ENCODE measurements around the gene UHRF1. TPM values are rescaled to one million over a fixed set of nuclear protein-coding genes. Genes with fewer than 3 reads are reported as not detected.

Gene UHRF1
- total RNA-seq, 2 experiments from 2014 or later: 228 to 239 TPM

DNA sequence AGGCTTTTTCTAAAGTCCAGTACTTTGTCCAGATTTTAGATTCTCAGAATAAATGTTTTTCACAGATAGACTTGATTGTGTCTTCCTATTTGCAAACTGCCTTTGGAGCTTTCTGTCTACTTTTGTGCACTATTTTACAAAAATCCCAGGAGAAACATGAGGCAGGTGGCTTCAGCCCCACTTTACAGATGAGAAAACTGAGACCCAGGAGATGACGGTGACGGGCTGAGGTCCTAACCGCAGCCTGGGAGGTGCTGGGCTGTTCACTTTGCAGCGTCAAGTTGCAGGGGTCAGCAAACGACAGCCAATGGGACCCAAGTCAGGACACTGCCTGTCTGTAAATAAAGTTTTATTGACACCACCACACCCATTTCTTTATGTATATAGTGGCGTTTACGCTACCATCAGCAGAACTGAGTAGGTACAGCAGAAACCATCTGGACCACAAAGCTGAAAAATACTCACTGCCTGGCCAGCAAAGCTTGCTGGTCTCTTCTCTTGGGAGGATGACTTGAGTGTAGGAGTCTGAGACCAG is 52.9 kb downstream of the UHRF1 start:
- ChIA-PET POLR2A (no interaction called here), CTCF (no interaction called here)

DNA sequence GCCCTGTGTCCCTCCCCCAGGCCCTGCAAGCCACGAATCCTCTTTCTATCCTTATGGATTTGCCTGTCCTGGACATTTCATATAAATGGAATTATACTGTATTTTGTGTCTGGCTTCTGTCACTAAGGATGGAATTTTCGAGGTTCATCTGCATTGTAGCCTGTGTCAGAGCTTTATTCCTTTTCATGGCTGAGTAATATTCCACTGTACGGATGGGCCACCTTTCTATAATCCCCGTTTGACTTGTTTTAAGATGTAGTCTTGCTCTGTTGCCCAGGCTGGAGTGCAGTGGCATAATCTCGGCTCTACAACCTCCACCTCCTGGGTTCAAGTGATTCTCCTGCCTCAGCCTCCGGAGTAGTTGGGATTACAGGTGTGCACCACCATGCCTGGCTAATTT is 55.8 kb downstream of the UHRF1 start:
- POLR2A ChIA-PET: interaction anchor here (0.5 kb wide), 1 partner anchor 17 kb away, joined by 4 read pairs; no protein-coding TSS in a partner anchor

DNA sequence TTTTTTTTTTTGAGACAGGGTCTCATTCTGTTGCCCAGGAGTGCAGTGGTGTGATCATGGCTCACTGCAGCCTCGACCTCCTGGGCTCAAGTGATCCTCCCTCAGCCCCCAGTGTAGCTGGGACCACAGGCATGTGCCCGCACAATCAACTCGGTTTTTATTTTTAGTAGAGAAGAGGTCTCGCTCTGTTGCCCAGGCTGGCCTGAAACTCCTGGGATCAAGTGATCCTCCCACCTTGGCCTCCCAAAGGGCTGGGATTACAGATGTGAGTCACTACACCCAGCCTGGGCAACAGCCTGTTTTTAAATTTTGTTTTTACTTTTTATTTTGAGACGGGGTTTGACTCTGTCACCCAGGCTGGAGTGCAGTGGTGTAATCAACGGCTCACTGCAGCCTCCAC is 57.3 kb downstream of the UHRF1 start:
- POLR2A ChIA-PET: no interaction called here
- CTCF ChIA-PET: no interaction called here

More for the DNA sequence above, 55.8 kb downstream of the UHRF1 start:
- CTCF ChIA-PET: no interaction called here

DNA sequence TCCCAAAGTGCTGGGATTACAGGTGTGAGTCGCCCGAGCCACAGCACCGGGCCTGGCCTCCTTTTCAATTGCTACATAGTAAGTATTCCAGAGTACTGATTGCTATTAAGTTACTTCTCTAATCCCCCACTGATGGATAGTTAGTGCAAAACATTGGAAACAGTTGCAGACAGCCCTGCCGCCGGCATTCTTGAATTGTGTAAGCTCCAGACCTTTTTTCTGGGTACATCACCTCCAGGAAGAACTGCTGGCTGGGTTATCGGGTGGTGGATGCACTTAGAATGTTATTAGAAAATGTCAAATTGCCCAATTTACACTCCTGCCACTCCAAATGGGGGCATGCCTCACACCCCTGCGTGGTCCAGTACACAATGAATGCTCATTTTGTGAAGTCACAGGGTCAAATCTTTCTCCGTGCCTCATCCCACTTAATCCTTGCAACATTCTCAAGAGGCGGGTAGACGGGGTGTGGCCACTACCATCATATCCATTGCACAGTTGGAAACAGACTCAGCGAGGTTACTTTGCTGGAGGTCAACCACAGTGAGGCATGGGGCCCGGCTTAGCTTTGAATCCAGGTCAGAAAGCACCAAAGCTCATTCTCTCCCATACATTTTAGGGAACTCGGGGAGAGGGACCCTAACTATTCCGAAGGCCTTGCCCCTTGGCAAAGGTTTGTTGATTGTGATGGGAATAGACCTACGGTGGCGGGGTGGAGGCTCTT is 58.6 kb downstream of the UHRF1 start:
- CTCF ChIA-PET: no interaction called here
- POLR2A ChIA-PET: interaction anchor here (1.1 to 1.2 kb wide), 2 partner anchors 51 to 57 kb away, joined by 4 to 5 read pairs; no protein-coding TSS in a partner anchor

DNA sequence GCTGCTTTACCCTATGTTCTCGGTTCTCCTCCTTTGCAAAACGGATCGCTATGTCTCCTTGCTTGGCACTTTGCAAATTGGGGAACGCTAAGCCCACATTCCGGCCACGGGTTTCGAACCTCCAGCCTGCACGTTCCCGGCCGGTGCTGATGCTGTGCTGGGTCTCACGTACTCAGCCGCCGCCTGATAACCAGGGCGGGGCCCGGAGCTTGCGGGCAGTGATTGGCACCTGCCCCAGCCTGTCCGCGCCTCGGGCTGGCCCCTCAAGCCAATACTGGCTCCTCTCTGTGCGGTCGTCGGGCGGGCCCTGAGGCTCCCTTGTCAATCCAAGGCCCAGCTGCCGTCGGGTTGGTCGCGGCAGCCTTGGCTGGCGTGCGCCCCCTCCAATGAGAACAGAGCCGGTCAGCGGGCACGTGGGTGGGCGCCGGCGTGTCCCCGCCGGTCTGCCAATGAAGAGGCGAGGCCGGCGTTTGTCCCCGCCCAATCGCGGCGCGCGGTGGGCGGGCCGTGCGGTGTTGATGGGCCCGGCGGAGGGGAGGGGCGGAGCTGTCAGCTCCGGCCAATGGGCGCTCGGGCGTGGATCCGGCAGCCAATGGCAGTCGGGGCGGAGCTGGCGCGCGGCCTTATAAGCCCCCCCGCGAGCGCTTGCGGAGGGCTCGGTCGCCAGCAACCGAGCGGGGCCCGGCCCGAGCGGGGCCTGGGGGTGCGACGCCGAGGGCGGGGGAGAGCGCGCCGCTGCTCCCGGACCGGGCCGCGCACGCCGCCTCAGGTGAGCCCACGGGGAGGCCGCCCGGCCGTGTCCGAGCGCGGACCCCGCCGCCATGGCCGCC is 59.4 kb downstream of the UHRF1 start, which contains the start of gene KDM4B:
Gene KDM4B (plus strand): TSS at position 652 of the 830 bp plus-strand sequence. CDS start 63,778 bp downstream, outside the sequence.
- ChIA-PET POLR2A (interaction anchor here (0.7 to 1.2 kb wide), 4 partner anchors 52 to 1404 kb away, joined by 3 to 5 read pairs (median 4); partner anchors contain the start of gene ALKBH7), CTCF (interaction anchor here (1.2 kb wide), 1 partner anchor 159 kb away, joined by 3 read pairs; no protein-coding TSS in a partner anchor)

DNA sequence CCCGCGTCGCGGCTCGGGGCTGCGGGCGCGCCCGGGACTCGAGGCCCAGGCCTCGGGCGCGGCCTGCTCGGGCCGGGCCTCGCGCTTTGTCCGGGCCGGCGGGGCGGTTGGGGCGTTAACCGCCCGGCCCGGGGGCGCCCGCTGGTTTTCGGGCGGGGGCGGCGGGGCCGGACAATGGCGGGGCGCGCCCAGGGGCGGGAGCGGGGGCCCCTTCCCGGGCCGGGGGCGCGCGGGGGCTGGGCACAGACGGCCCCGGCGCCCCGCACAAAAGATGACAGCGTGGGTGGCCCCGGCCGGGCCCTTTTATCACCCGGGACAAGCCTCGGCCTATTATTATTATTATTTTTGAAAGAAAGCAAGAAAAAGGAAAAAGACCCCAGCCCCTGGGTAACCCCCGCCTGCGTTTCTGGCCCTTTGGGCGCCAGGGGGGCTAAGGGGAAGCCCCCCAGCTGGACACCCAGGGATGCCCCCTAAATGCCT is 60.0 kb downstream of the UHRF1 start:
- ChIA-PET CTCF (interaction anchor here (1.2 to 1.7 kb wide), 2 partner anchors 32 to 160 kb away, joined by 3 to 4 read pairs; no protein-coding TSS in a partner anchor), POLR2A (interaction anchor here (0.6 to 1.2 kb wide), 4 partner anchors 10 to 600 kb away, joined by 3 to 5 read pairs (median 4); no protein-coding TSS in a partner anchor)

DNA sequence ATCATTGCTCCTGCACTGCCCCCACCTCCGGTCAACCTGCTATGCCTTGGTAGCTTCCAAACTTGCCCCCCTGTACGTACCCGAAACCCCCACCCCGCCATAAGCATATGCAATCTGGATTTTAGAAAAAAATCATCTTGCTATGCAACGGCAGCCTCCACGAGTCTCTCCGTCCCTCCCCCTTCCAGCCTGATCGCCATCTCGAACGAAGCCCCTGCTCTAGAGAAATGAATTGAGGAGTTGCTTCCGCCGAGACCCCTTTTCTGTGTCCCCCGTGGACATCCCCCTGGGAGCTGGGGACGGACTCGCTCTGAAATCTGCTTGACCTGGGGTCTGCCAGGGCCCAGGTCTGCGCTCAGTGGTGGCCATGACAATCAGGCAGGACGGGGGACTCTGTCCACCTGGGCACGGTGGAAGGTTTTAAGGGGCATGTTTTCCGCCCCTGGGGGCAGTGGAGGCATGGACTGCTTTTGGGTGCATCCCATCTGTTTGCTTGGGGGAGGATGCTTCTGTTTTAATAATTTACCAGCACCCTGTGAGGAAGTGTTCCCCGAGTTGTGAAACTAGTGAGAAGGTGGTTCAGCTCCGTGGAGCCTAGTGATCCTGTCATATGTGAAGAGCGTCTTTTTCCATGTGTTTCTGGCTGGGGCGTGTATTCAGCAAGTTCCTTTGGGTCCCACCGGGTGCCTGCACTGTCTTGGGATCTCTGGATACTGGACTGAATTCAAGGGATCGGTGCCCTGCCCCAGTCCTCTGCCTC is 60.7 kb downstream of the UHRF1 start:
- ChIA-PET POLR2A (interaction anchor here (0.6 kb wide), 1 partner anchor 11 kb away, joined by 3 read pairs; no protein-coding TSS in a partner anchor), CTCF (interaction anchor here (1.2 to 1.7 kb wide), 2 partner anchors 32 to 160 kb away, joined by 3 to 4 read pairs; no protein-coding TSS in a partner anchor)

DNA sequence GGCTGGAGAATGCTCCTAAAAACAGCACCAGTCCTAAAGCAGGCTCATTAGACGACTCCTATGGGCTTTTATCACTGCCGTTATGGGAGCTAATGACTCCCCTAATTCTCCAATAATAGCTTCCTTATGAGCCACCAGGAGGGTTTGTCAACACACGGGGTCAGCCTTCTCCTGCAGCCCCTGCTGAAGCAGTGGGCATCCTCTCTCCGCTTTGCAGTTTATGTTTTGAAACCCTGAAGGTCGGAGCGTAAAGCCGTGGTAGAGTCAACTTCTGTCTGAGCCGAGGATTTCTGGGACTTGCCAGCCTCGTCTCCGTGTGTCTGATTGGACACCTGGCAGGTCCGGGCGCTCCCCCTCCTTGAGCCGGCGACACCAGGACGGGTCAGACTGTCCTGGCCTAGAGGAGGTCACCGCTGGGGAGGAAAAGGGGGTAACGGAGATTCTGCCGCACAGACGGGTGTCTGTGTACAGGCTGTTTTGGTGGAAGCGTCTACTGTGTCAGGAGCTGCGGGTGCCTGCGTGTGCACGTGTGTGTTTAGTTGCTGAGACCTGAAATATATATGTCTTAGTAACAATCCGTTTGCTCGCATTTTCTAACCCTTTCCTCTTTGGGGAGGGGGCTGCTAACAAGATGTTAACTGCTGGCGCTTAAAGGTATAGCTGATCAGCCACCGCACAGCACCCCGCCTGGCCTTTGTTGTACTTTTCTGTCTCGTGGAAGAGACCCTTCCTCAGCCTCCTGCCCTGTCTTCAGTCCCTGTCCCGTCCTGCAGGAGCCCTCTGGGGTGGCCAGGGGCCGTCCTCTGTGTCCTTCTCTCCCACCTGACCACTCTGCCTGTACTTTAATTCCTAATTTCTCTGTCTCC is 61.5 kb downstream of the UHRF1 start:
- ChIA-PET CTCF (interaction anchor here (1.7 kb wide), 1 partner anchor 31 kb away, joined by 4 read pairs; no protein-coding TSS in a partner anchor), POLR2A (no interaction called here)

- ChIA-PET CTCF (no interaction called here), POLR2A (no interaction called here)
These were observed 62.1 kb downstream of the UHRF1 start for GRCh38 chr19:4971424-4971793.

- POLR2A ChIA-PET: no interaction called here
- CTCF ChIA-PET: no interaction called here
These were observed 62.7 kb downstream of the UHRF1 start for GRCh38 chr19:4971816-4972495.

DNA sequence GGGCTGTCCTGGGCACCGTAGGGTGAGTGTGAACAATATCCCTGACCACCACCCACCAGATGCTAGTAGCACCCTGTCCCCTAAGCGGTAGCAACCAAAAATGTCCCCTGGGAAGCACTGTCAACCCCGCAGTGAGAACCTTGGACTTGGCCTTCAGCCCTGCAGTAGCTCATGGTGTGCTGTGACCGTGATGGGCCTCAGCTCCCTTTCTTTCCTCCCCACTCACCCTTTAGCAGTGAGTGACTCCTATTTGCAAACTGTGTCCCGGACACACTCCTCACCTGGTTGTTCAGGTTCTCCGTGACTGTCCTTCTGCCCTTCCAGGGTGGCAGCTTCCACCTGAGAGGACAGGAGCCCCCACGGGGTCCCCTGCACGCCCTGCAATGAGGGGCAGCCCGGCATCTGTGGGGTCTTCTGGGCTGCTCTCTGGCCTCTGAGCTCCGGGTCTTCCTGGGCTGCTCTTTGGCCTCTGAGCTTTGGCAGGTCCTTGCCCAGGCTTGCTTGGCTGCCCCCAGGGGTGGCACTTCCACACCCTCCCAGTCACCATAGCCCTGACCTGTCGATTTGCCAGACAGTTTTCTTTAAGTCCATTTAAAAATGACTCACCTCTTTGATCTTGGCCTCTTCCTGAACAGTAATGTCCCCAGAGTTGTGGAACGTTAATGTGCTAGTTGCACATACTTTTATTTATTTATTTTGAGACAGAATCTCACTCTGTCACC is 63.4 kb downstream of the UHRF1 start:
- ChIA-PET CTCF (no interaction called here), POLR2A (no interaction called here)

- CTCF ChIA-PET: interaction anchor here (0.7 kb wide), 1 partner anchor 14 kb away, joined by 3 read pairs; no protein-coding TSS in a partner anchor
These were observed 65.7 kb downstream of the UHRF1 start for GRCh38 chr19:4974880-4975469.

GRCh38 chr19:4975601-4976000 is 66.3 kb downstream of the UHRF1 start:
- ChIA-PET POLR2A (interaction anchor here (1.0 kb wide), 1 partner anchor 10 kb away, joined by 3 read pairs; no protein-coding TSS in a partner anchor), CTCF (interaction anchor here (0.7 kb wide), 1 partner anchor 13 kb away, joined by 3 read pairs; no protein-coding TSS in a partner anchor)

More at GRCh38 chr19:4974880-4975469, 65.7 kb downstream of the UHRF1 start:
- POLR2A ChIA-PET: interaction anchor here (0.5 to 1.0 kb wide), 2 partner anchors 10 to 179 kb away, joined by 3 read pairs; no protein-coding TSS in a partner anchor

- CTCF ChIA-PET: no interaction called here
- POLR2A ChIA-PET: interaction anchor here (1.0 kb wide), 1 partner anchor 9 kb away, joined by 3 read pairs; no protein-coding TSS in a partner anchor
These were observed 67.3 kb downstream of the UHRF1 start for GRCh38 chr19:4976401-4977298.

Data from activated CD8-positive, alpha-beta memory T cell treated with anti-CD3 and anti-CD28 coated beads for 36 hours (primary cell).